ENCODE measurements around the gene GBP3. TPM values are rescaled to one million over a fixed set of nuclear protein-coding genes. Genes with fewer than 3 reads are reported as not detected.

The GBP3 gene
- polyA plus RNA-seq, 1 of the 3 experiments (the other 2 are of a cell fraction): 8.5 TPM

GRCh38 chr1:89001510-89001909 is 21.2 kb downstream of the GBP3 start:
- no peak for DNase-seq
- Histone ChIP-seq H3K27me3 (ENCODE audit: insufficient read depth) (no peaks in the 10 kb centered on the region), H3K9me3 (no peaks in the 10 kb centered on the region), H3K4me2 (no peak overlapping the region), H3K9ac (no peak overlapping the region), H4K20me1 (ENCODE audit: insufficient read depth) (no peaks in the 10 kb centered on the region), H3K79me2 (ENCODE audit: insufficient read depth) (no peaks in the 10 kb centered on the region; the same call in 1 of the 2 replicates), H3K36me3 (replicated peaks in 1 of 2; ENCODE audit: control insufficient read depth in 1 of 2, insufficient read depth in 2 of 2, low read length in 1 of 2) (peaks cover 7 to 33% of the 10 kb centered on the region in 2 experiments), H3K9me2 (no peaks in the 10 kb centered on the region), H3K4me3 (ENCODE audit: low read depth in 2 of 2, low read length in 1 of 2) (no peak overlapping the region), H3K27ac (ENCODE audit: low read depth in 2 of 2, low read length in 1 of 2) (no peak overlapping the region), H2AFZ (ENCODE audit: low read depth) (no peak overlapping the region), H3F3A (replicated peaks; ENCODE audit: insufficient read depth) (peaks cover 13% of the 10 kb centered on the region), H3K4me1 (ENCODE audit: control insufficient read depth in 1 of 2, insufficient read depth in 2 of 2, low read depth in 1 of 2, low read length in 1 of 2) (peaks cover 0 to 5% of the 10 kb centered on the region in 2 experiments; a peak in 1 of 4 replicates)
- ChIA-PET CTCF (interaction anchor here (1.0 to 5.4 kb wide), 5 partner anchors 18 to 599 kb away, joined by 3 to 25 read pairs (median 6); no protein-coding TSS in a partner anchor), POLR2A (no interaction called here)
- TF ChIP-seq TAF1 (IDR thresholded peaks at IDR 0.05; ENCODE audit: borderline replicate concordance, low read depth, low read length) (no peak), IRF3 (IDR thresholded peaks at IDR 0.05; ENCODE audit: low read depth, low read length) (no peak), RCOR1 (IDR thresholded peaks at IDR 0.05; ENCODE audit: low read length) (no peak), FOXM1 (IDR thresholded peaks at IDR 0.05; ENCODE audit: low read depth) (no peak), NRF1 (IDR thresholded peaks at IDR 0.05; ENCODE audit: low read depth, low read length) (no peak), MEF2A (IDR thresholded peaks at IDR 0.05; ENCODE audit: borderline replicate concordance, low read depth) (no peak), NFIC (IDR thresholded peaks at IDR 0.05; ENCODE audit: borderline replicate concordance) (no peak), USF1 (IDR thresholded peaks at IDR 0.05; ENCODE audit: borderline replicate concordance, low read depth) (no peak), GABPA (IDR thresholded peaks at IDR 0.05; ENCODE audit: low read depth) (no peak), YY1 (IDR thresholded peaks at IDR 0.05; ENCODE audit: low read depth) (no peak), SMC3 (IDR thresholded peaks at IDR 0.05; ENCODE audit: low read depth, low read length) (no peak)

- no peak overlapping the region for H3K27ac ChIP-seq (ENCODE audit: low read depth in 2 of 2, low read length in 1 of 2)
- H3K9me2 ChIP-seq: no peaks in the 10 kb centered on the region
- peaks cover 0 to 8% of the 10 kb centered on the region in 2 experiments for H3K36me3 ChIP-seq (replicated peaks in 1 of 2; ENCODE audit: control insufficient read depth in 1 of 2, insufficient read depth in 2 of 2, low read length in 1 of 2)
- CTCF ChIA-PET: interaction anchor here (0.7 to 5.4 kb wide), 14 partner anchors 9 to 965 kb away, joined by 3 to 25 read pairs (median 6); partner anchors contain the start of genes GBP1 and GBP6
- H3K27me3 ChIP-seq (ENCODE audit: insufficient read depth): no peaks in the 10 kb centered on the region
- no peaks in the 10 kb centered on the region for H4K20me1 ChIP-seq (ENCODE audit: insufficient read depth)
- H3K9me3 ChIP-seq: no peaks in the 10 kb centered on the region
- no peak overlapping the region for H2AFZ ChIP-seq (ENCODE audit: low read depth)
- H3K4me2 ChIP-seq: no peak overlapping the region
- no peaks in the 10 kb centered on the region; the same call in 1 of the 2 replicates for H3K79me2 ChIP-seq (ENCODE audit: insufficient read depth)
- TF ChIP-seq RAD21 (IDR thresholded peaks at IDR 0.05; ENCODE audit: low read length) (peak; percentile 83), REST (IDR thresholded peaks at IDR 0.05; ENCODE audit: low read depth, low read length) (no peak), SIN3A (IDR thresholded peaks at IDR 0.05; ENCODE audit: borderline replicate concordance, low read depth, low read length) (no peak), MAX (IDR thresholded peaks at IDR 0.05; ENCODE audit: low read depth) (no peak), SMC3 (IDR thresholded peaks at IDR 0.05; ENCODE audit: low read depth, low read length) (peak; percentile 65), CTCF (IDR thresholded peaks at IDR 0.05) (peak; percentile 61), YY1 (IDR thresholded peaks at IDR 0.05; ENCODE audit: low read depth) (no peak)
- POLR2A ChIA-PET: no interaction called here
- H3F3A ChIP-seq (replicated peaks; ENCODE audit: insufficient read depth): peaks cover 13% of the 10 kb centered on the region
- no peak overlapping the region for H3K9ac ChIP-seq
- no peak overlapping the region for H3K4me3 ChIP-seq (ENCODE audit: low read depth in 2 of 2, low read length in 1 of 2)
- WGBS (ENCODE audit: low lambda C conversion rate): 0% methylated on average over 2 of the region's 2 CpGs
- peak; percentile 53 for DNase-seq
- peaks cover under 1 to 5% of the 10 kb centered on the region in 2 experiments; a peak in 2 of 4 replicates for H3K4me1 ChIP-seq (ENCODE audit: control insufficient read depth in 1 of 2, insufficient read depth in 2 of 2, low read depth in 1 of 2, low read length in 1 of 2)
Measured at GRCh38 chr1:88998716-88999115, 23.9 kb downstream of the GBP3 start.

All from SK-N-SH (cell line).